Panc1 (cell line): ENCODE data around the gene ADAMTS2. TPM values are rescaled to one million over a fixed set of nuclear protein-coding genes. Genes with fewer than 3 reads are reported as not detected.

Source experiments
- ATAC-seq: fragments of 200-7000 bp; cut with Tn5 transposase; 2 replicates; pipeline ENCODE4 v1.9.1; 2020; ENCODE audit warnings: mild to moderate bottlenecking, moderate library complexity
- BruUV-seq: library from RNA; stranded (reverse); fragments of 400-500 nt; replicated peaks from 2 replicates; lab custom pipeline; 2021; lab: Mats Ljungman, UMichigan
- CTCF ChIA-PET: fragments of 300-600 bp; sonication (Branson Sonifier 250); formaldehyde crosslinking; loops from one replicate; lab custom pipeline; 2022; ENCODE audit warnings: antibody characterized with exemption; lab: Charles Lee
- POLR2A ChIA-PET: fragments of 300-600 bp; sonication (Branson Sonifier 250); formaldehyde crosslinking; loops from one replicate; lab custom pipeline; 2022; ENCODE audit warnings: antibody characterized with exemption; lab: Charles Lee
- DNase-seq: peaks from one replicate; pipeline ENCODE4 v3.0.0-alpha.2; 2010; ENCODE audit warnings: low read depth, low spot score
- H3K27ac ChIP-seq: 2 replicates; pipeline ENCODE4 v1.5.1; 2011; ENCODE audit warnings: mild to moderate bottlenecking, low read length, inconsistent platforms
- H3K27me3 ChIP-seq: fragments of 200-500 bp; sonication (Bioruptor generic); 2 replicates; pipeline ENCODE4 v1.6.0; 2014; ENCODE audit warnings: low read length, inconsistent platforms; ENCODE audit not compliant: control insufficient read depth, insufficient read depth
- H3K36me3 ChIP-seq: fragments of 200-500 bp; sonication (Bioruptor generic); 2 replicates; pipeline ENCODE4 v1.5.1; 2014; ENCODE audit warnings: inconsistent platforms, mild to moderate bottlenecking, low read length, moderate library complexity; ENCODE audit not compliant: control insufficient read depth, insufficient read depth
- H3K4me1 ChIP-seq: 2 replicates; pipeline ENCODE4 v1.5.1; 2011; ENCODE audit warnings: inconsistent platforms, mild to moderate bottlenecking, low read length, moderate library complexity; ENCODE audit not compliant: control insufficient read depth, insufficient read depth
- H3K4me3 ChIP-seq, 2 experiments: 2 replicates each; pipeline ENCODE4 v1.5.1; 2011 to 2012; ENCODE audit warnings: low read depth in 2 of 2, low read length in 2 of 2, mild to moderate bottlenecking in 2 of 2, inconsistent platforms in 1 of 2, moderate library complexity in 1 of 2
- H3K9me3 ChIP-seq: fragments of 200-500 bp; sonication (Bioruptor generic); 2 replicates; pipeline ENCODE4 v1.5.1; 2014; ENCODE audit warnings: low read depth, mild to moderate bottlenecking, inconsistent platforms, low read length, moderate library complexity; ENCODE audit not compliant: control insufficient read depth, insufficient read depth
- CTCF ChIP-seq: fragments of 450-650 bp; IDR thresholded peaks from 2 replicates; pipeline ENCODE4 v1.5.1; 2017; ENCODE audit warnings: mild to moderate bottlenecking
- POLR2AphosphoS5 ChIP-seq: IDR thresholded peaks from 2 replicates; pipeline ENCODE4 v1.6.1; 2012; ENCODE audit warnings: mild to moderate bottlenecking, low read depth, low read length, moderate library complexity
- REST ChIP-seq, 2 experiments: IDR thresholded peaks; 2 replicates each; pipeline ENCODE4 v1.6.1; 2011 to 2012; ENCODE audit warnings: low read depth in 2 of 2, control low read depth in 1 of 2, low read length in 1 of 2, mild to moderate bottlenecking in 1 of 2, moderate library complexity in 1 of 2; ENCODE audit not compliant: insufficient read depth in 1 of 2
- SIN3A ChIP-seq: IDR thresholded peaks from 2 replicates; pipeline ENCODE4 v1.6.1; 2012; ENCODE audit warnings: low read depth, mild to moderate bottlenecking, low read length, moderate library complexity, borderline replicate concordance; ENCODE audit not compliant: insufficient read depth
- TCF7L2 ChIP-seq: IDR thresholded peaks from 2 replicates; pipeline ENCODE4 v1.6.1; 2011; ENCODE audit warnings: mild to moderate bottlenecking, low read depth, low read length, inconsistent platforms
- in situ Hi-C: cut with HindIII; loops from 2 replicates; pipeline ENCODE4 v1.10.0; 2016; ENCODE audit warnings: low sequenced_read_pairs, low pct_unique_long_range_greater_than_20kb
- intact Hi-C: fragments of 100-400 bp; cut with micrococcal nuclease; formaldehyde crosslinking; loops from one replicate; pipeline ENCODE4 v1.10.0; 2022; ENCODE audit not compliant: unreplicated experiment
- total RNA-seq: library from RNA; stranded (reverse); gene quantifications from one replicate; pipeline ENCODE4 v1.2.1, GENCODE V29; 2021; ENCODE audit not compliant: unreplicated experiment

Gene ADAMTS2
- total RNA-seq, 1 experiment from 2014 or later = 0.13 TPM

- no peaks in the 10 kb centered on the region for H3K4me1 ChIP-seq
- ChIA-PET POLR2A (interaction anchor here (0.6 kb wide), 1 partner anchor 425 kb away, joined by 9 read pairs; no protein-coding TSS in a partner anchor), CTCF (interaction anchor here (1.0 kb wide), 1 partner anchor 16 kb away, joined by 4 read pairs; no protein-coding TSS in a partner anchor)
- H3K27ac ChIP-seq = no peak overlapping the region
- H3K36me3 ChIP-seq = no peaks in the 10 kb centered on the region
- DNase-seq (no peak), ATAC-seq (no peak)
- intact Hi-C loops (no loop called here), in situ Hi-C loops (no loop called here)
- H3K4me3 ChIP-seq = no peak overlapping the region
- H3K27me3 ChIP-seq = peaks cover 7% of the 10 kb centered on the region; the same call in 1 of the 2 replicates
- BruUV-seq = no TSS peak
- TF ChIP-seq REST (IDR thresholded peaks at IDR 0.05; ENCODE audit: insufficient read depth in 1 of 2, low read depth in 2 of 2, low read length in 1 of 2) = no peak
- no peak for TF ChIP-seq TCF7L2
- TF ChIP-seq SIN3A = no peak
- TF ChIP-seq POLR2AphosphoS5 = no peak
- TF ChIP-seq CTCF = no peak
- H3K9me3 ChIP-seq = no peaks in the 10 kb centered on the region
These were observed 99.0 kb downstream of the ADAMTS2 start for GRCh38 chr5:179246227-179246626.

GRCh38 chr5:179245031-179245430, 100.2 kb downstream of the ADAMTS2 start:
- Histone ChIP-seq H3K27ac (no peak overlapping the region), H3K4me3 (no peak overlapping the region), H3K36me3 (no peaks in the 10 kb centered on the region), H3K27me3 (peaks cover 7% of the 10 kb centered on the region; the same call in 1 of the 2 replicates), H3K4me1 (no peaks in the 10 kb centered on the region), H3K9me3 (no peaks in the 10 kb centered on the region)
- no peak for ATAC-seq
- TF ChIP-seq CTCF = no peak
- TF ChIP-seq REST (IDR thresholded peaks at IDR 0.05; ENCODE audit: insufficient read depth in 1 of 2, low read depth in 2 of 2, low read length in 1 of 2) = no peak
- TF ChIP-seq POLR2AphosphoS5 = no peak
- TF ChIP-seq SIN3A = no peak
- TF ChIP-seq TCF7L2 = no peak
- no TSS peak for BruUV-seq
- intact Hi-C loops (no loop called here), in situ Hi-C loops (no loop called here)
- CTCF ChIA-PET = no interaction called here
- POLR2A ChIA-PET = no interaction called here
- no peak for DNase-seq
